H1 (cell line): Measurements from ENCODE around the gene MYO1D. TPM values are rescaled to one million over a fixed set of nuclear protein-coding genes. Genes with fewer than 3 reads are reported as not detected.

ENCODE experiments used
- CTCF ChIA-PET: fragments of 300-600 bp; sonication (Branson Sonifier 250); formaldehyde crosslinking; loops from one replicate; lab custom pipeline; 2021; ENCODE audit not compliant: partially characterized antibody; lab: Charles Lee
- POLR2A ChIA-PET: fragments of 300-600 bp; sonication (Branson Sonifier 250); formaldehyde crosslinking; loops from one replicate; lab custom pipeline; 2021; ENCODE audit warnings: inconsistent platforms; ENCODE audit not compliant: partially characterized antibody; lab: Charles Lee
- DNase-seq, 2 experiments: peaks; one replicate each; pipeline versions ENCODE4 v3.0.0 to v3.0.0-alpha.2; 2010 to 2022; ENCODE audit warnings: low spot score in 2 of 2, low read depth in 1 of 2, mixed read lengths in 1 of 2
- FAIRE-seq: peaks from 2 replicates; lab custom pipeline; 2011; peaks lifted over from hg19 to GRCh38; lab: Jason Lieb, UNC
- H2AFZ ChIP-seq: 2 replicates; pipeline ENCODE4 v1.8.1; 2012; ENCODE audit warnings: low read length, inconsistent platforms
- H2AK5ac ChIP-seq: 2 replicates; pipeline ENCODE4 v1.6.1; 2013; ENCODE audit warnings: low read depth, low read length
- H2BK120ac ChIP-seq: replicated peaks from 2 replicates; pipeline ENCODE3; 2013; ENCODE audit warnings: low read depth, low read length, inconsistent platforms
- H2BK12ac ChIP-seq: 2 replicates; pipeline ENCODE4 v1.6.1; 2013; ENCODE audit warnings: low read depth, low read length
- H2BK15ac ChIP-seq: 2 replicates; pipeline ENCODE4 v1.6.1; 2013; ENCODE audit warnings: low read length
- H2BK20ac ChIP-seq: 2 replicates; pipeline ENCODE4 v1.6.1; 2013; ENCODE audit warnings: low read length
- H2BK5ac ChIP-seq: 2 replicates; pipeline ENCODE4 v1.6.1; 2013; ENCODE audit warnings: low read depth, low read length
- H3K14ac ChIP-seq: 2 replicates; pipeline ENCODE4 v1.6.1; 2013; ENCODE audit warnings: inconsistent platforms; ENCODE audit not compliant: insufficient read length
- H3K18ac ChIP-seq: 2 replicates; pipeline ENCODE4 v1.6.1; 2013; ENCODE audit warnings: low read length; ENCODE audit errors: extremely low read depth
- H3K23ac ChIP-seq: 2 replicates; pipeline ENCODE4 v1.6.1; 2013; ENCODE audit warnings: inconsistent platforms; ENCODE audit not compliant: insufficient read length
- H3K23me2 ChIP-seq: 2 replicates; pipeline ENCODE4 v1.6.1; 2013; ENCODE audit warnings: low read depth, low read length
- H3K27ac ChIP-seq: 2 replicates; pipeline ENCODE4 v1.6.1; 2011; ENCODE audit warnings: low read depth, low read length, inconsistent platforms
- H3K27me3 ChIP-seq, 4 experiments: replicated peaks in 1 of 4; 1 replicate in 1 of 4; 2 replicates in 3 of 4; pipeline versions ENCODE4 v1.6.1 to v1.8.1; 2011 to 2013; ENCODE audit warnings: low read length in 3 of 4, mild to moderate bottlenecking in 3 of 4, inconsistent platforms in 2 of 4, mixed read lengths in 2 of 4, moderate library complexity in 1 of 4; ENCODE audit not compliant: control insufficient read depth in 3 of 4, insufficient read depth in 3 of 4; ENCODE audit errors: extremely low read depth in 1 of 4
- H3K36me3 ChIP-seq, 4 experiments: 2 replicates each; pipeline versions ENCODE4 v1.6.1 to v1.8.1; 2011 to 2013; ENCODE audit warnings: mild to moderate bottlenecking in 4 of 4, low read length in 3 of 4, moderate library complexity in 2 of 4, control low read depth in 1 of 4, inconsistent platforms in 1 of 4; ENCODE audit not compliant: insufficient read depth in 4 of 4, control insufficient read depth in 2 of 4
- H3K4ac ChIP-seq: replicated peaks from 2 replicates; pipeline ENCODE3; 2013; ENCODE audit warnings: low read length, low read depth, mixed read lengths, inconsistent platforms; ENCODE audit not compliant: insufficient read length
- H3K4me1 ChIP-seq, 4 experiments: replicated peaks in 1 of 4; 1 replicate in 1 of 4; 2 replicates in 3 of 4; pipeline versions ENCODE4 v1.6.1 to v1.8.1; 2011 to 2013; ENCODE audit warnings: low read length in 3 of 4, inconsistent platforms in 2 of 4, mixed read lengths in 1 of 4; ENCODE audit not compliant: insufficient read depth in 4 of 4, control insufficient read depth in 3 of 4
- H3K4me2 ChIP-seq, 2 experiments: 2 replicates each; pipeline versions ENCODE4 v1.6.1 to v1.8.1; 2011 to 2013; ENCODE audit warnings: low read depth in 2 of 2, low read length in 2 of 2, control low read depth in 1 of 2, inconsistent platforms in 1 of 2, mild to moderate bottlenecking in 1 of 2; ENCODE audit not compliant: insufficient read depth in 1 of 2
- H3K4me3 ChIP-seq, 4 experiments: fragments of 200-600, 300-600 bp in 1 of 4; sonication (generic), shearing (Covaris generic), sonication (Bioruptor Twin) in 1 of 4; 2 replicates each; pipeline versions ENCODE4 v1.5.1 to v1.8.1; 2011 to 2016; ENCODE audit warnings: low read length in 4 of 4, low read depth in 3 of 4, control low read depth in 2 of 4, inconsistent platforms in 2 of 4, mild to moderate bottlenecking in 2 of 4, mixed read lengths in 1 of 4, moderate library complexity in 1 of 4; ENCODE audit not compliant: insufficient read depth in 2 of 4; ENCODE audit errors: extremely low read depth in 1 of 4
- H3K56ac ChIP-seq: replicated peaks from 2 replicates; pipeline ENCODE3; 2013; ENCODE audit warnings: low read depth, mild to moderate bottlenecking, mixed read lengths, low read length, inconsistent platforms; ENCODE audit not compliant: insufficient read length
- H3K79me1 ChIP-seq: 2 replicates; pipeline ENCODE4 v1.6.1; 2013; ENCODE audit warnings: low read depth, low read length, control low read depth
- H3K79me2 ChIP-seq, 2 experiments: 2 replicates each; pipeline versions ENCODE4 v1.6.1 to v1.8.1; 2012 to 2013; ENCODE audit warnings: low read length in 2 of 2, mild to moderate bottlenecking in 2 of 2, inconsistent platforms in 1 of 2; ENCODE audit not compliant: insufficient read depth in 2 of 2, control insufficient read depth in 1 of 2
- H3K9ac ChIP-seq, 4 experiments: replicated peaks in 1 of 4; 1 replicate in 1 of 4; 2 replicates in 3 of 4; pipeline versions ENCODE4 v1.6.1 to v1.8.1; 2011 to 2013; ENCODE audit warnings: low read depth in 3 of 4, low read length in 3 of 4, control low read depth in 2 of 4, mild to moderate bottlenecking in 2 of 4, moderate library complexity in 2 of 4, inconsistent platforms in 1 of 4; ENCODE audit errors: extremely low read depth in 1 of 4
- H3K9me3 ChIP-seq, 2 experiments: 2 replicates each; pipeline versions ENCODE4 v1.6.1 to v1.8.1; 2012 to 2013; ENCODE audit warnings: mild to moderate bottlenecking in 2 of 2, moderate library complexity in 2 of 2, control low read depth in 1 of 2, inconsistent platforms in 1 of 2, low read depth in 1 of 2, low read length in 1 of 2, mixed read lengths in 1 of 2; ENCODE audit not compliant: insufficient read depth in 2 of 2
- H4K20me1 ChIP-seq, 2 experiments: replicated peaks in 1 of 2; 2 replicates each; pipeline versions ENCODE3 to v1.8.1; 2011 to 2013; ENCODE audit warnings: inconsistent platforms in 2 of 2, low read length in 2 of 2, mild to moderate bottlenecking in 1 of 2; ENCODE audit not compliant: insufficient read depth in 2 of 2, control insufficient read depth in 1 of 2
- H4K5ac ChIP-seq: 2 replicates; pipeline ENCODE4 v1.6.1; 2013; ENCODE audit warnings: low read length, low read depth, mixed read lengths, inconsistent platforms; ENCODE audit not compliant: insufficient read length
- H4K8ac ChIP-seq: 2 replicates; pipeline ENCODE4 v1.8.0; 2013; ENCODE audit warnings: mild to moderate bottlenecking, moderate library complexity, low read length, inconsistent platforms; ENCODE audit not compliant: insufficient read depth; ENCODE audit errors: extremely low read depth
- H4K91ac ChIP-seq: replicated peaks from 2 replicates; pipeline ENCODE3; 2013; ENCODE audit warnings: low read length, mixed read lengths, inconsistent platforms; ENCODE audit not compliant: insufficient read length
- CEBPB ChIP-seq: IDR thresholded peaks from 2 replicates; pipeline ENCODE4 v1.6.1; 2012; ENCODE audit warnings: low read depth, low read length
- JUN ChIP-seq: IDR thresholded peaks from 2 replicates; pipeline ENCODE4 v1.6.1; 2011; ENCODE audit warnings: low read depth, mild to moderate bottlenecking, improper control_type of control experiment, low read length
- SIX5 ChIP-seq: IDR thresholded peaks from 2 replicates; pipeline ENCODE4 v1.6.1; 2011; ENCODE audit warnings: mild to moderate bottlenecking, low read depth, low read length
- SP4 ChIP-seq: IDR thresholded peaks from 2 replicates; pipeline ENCODE4 v1.6.1; 2012; ENCODE audit warnings: low read length, inconsistent platforms
- SUZ12 ChIP-seq: fragments of 200-600 bp; sonication (generic); IDR thresholded peaks from 2 replicates; pipeline ENCODE4 v1.6.1; 2012; ENCODE audit warnings: mild to moderate bottlenecking, inconsistent platforms, low read length, moderate library complexity, mixed read lengths
- WGBS, 2 experiments: shearing (Covaris generic) in 1 of 2; methylation state at CpG; one replicate each; pipeline versions ENCODE4 v1.1.6 to v1.1.7; 2013 to 2015; ENCODE audit warnings: low lambda C conversion rate in 2 of 2, mixed read lengths in 2 of 2, inconsistent platforms in 1 of 2, low coverage in 1 of 2, missing lambda C conversion rate in 1 of 2; ENCODE audit not compliant: insufficient replicate concordance in 2 of 2, insufficient coverage in 1 of 2, insufficient read length in 1 of 2; ENCODE audit errors: extremely low coverage in 1 of 2, missing lambda C conversion rate in 1 of 2; 5-methylcytosine and 5-hydroxymethylcytosine counted together
- polyA plus RNA-seq, 7 experiments: library from polyadenylated mRNA; depleted of rRNA in 3 of 7; stranded (reverse) in 5 of 7; unstranded in 2 of 7; fragments of >200 nt in 5 of 7; fragments of 200-250 nt in 2 of 7; gene quantifications; 1 replicate in 5 of 7; 2 replicates in 1 of 7; 4 replicates in 1 of 7; pipeline versions ENCODE4 v1.2.1 to v1.2.3, GENCODE V29; 2011 to 2013; ENCODE audit warnings: missing spikeins in 2 of 7, mixed read lengths in 2 of 7
- total RNA-seq: library from RNA; stranded (reverse); fragmentation: NEBNext Ultra II Directional; extraction: Animal tissue kit (Norgen Biotek cat#: 25700); gene quantifications from 2 replicates; pipeline ENCODE4 v1.2.1, GENCODE V29; 2021

MYO1D gene
- total and polyA plus RNA-seq, 2 of the 8 experiments (the other 6 are each of a cell fraction or from before 2014, with no cell fraction given): 6.5 to 25.4 TPM

GRCh38 chr17:32672711-32673110, 204.2 kb downstream of the MYO1D start:
- Histone ChIP-seq H4K20me1 (no peaks in the 10 kb centered on the region), H3K9me3 (0 out of 4 replicates have a peak, but pooled peaks cover 0 to 3% of the 10 kb centered on the region in 2 experiments), H3K4ac (no peak overlapping the region), H3K4me2 (no peak overlapping the region), H3K27ac (no peak overlapping the region), H4K91ac (no peak overlapping the region), H3K23me2 (no peaks in the 10 kb centered on the region), H3K14ac (no peak overlapping the region), H3K27me3 (no peaks in the 10 kb centered on the region), H3K23ac (no peak overlapping the region), H3K4me1 (no peaks in the 10 kb centered on the region; a peak in 1 of 7 replicates), H2BK20ac (no peak overlapping the region), H3K36me3 (no peaks in the 10 kb centered on the region), H2AK5ac (no peak overlapping the region), H2BK12ac (no peak overlapping the region), H4K5ac (no peak overlapping the region), H3K56ac (no peak overlapping the region), H2BK5ac (no peak overlapping the region), H3K9ac (no peak overlapping the region), H3K79me2 (no peaks in the 10 kb centered on the region), H3K79me1 (no peaks in the 10 kb centered on the region), H4K8ac (no peak overlapping the region), H3K18ac (no peak overlapping the region), H2AFZ (no peak overlapping the region), H2BK15ac (no peak overlapping the region), H3K4me3 (no peak overlapping the region), H2BK120ac (no peak overlapping the region)
- FAIRE-seq (no peak), DNase-seq (no peak)
- POLR2A ChIA-PET: no interaction called here
- 90% methylated on average over 1 of the region's 1 CpG; no CpG with 5 or more reads in 1 of the 2 experiments for WGBS, 2 experiments
- CTCF ChIA-PET: interaction anchor here (1.3 to 3.5 kb wide), 3 partner anchors 14 to 82 kb away, joined by 4 to 20 read pairs (median 4); no protein-coding TSS in a partner anchor
- no peak for TF ChIP-seq JUN
- TF ChIP-seq SUZ12: no peak
- no peak for TF ChIP-seq CEBPB
- TF ChIP-seq SP4: no peak
- no peak for TF ChIP-seq SIX5
